NOMO-1 (cell line): ENCODE results near the gene CLIC3.

Experiments used
- DNase-seq, 2 experiments: peaks; one replicate each; lab custom pipeline; 2025; ENCODE audit not compliant: unreplicated experiment in 2 of 2; lab: John Stamatoyannopoulos, UW

Gene CLIC3

GRCh38 chr9:136969150-136969549 lies 27.2 kb downstream of the CLIC3 start:
- no peak for DNase-seq

GRCh38 chr9:136968333-136969127 lies 27.8 kb downstream of the CLIC3 start:
- DNase-seq, result no peak

GRCh38 chr9:136965771-136966484 lies 30.4 kb downstream of the CLIC3 start:
- DNase-seq, result no peak

GRCh38 chr9:136964833-136965422 lies 31.4 kb downstream of the CLIC3 start:
- DNase-seq, result no peak

GRCh38 chr9:136964171-136964689 lies 32.1 kb downstream of the CLIC3 start:
- no peak for DNase-seq

- no peak for DNase-seq
Measured at GRCh38 chr9:136963751-136964150, 32.6 kb downstream of the CLIC3 start.

- DNase-seq, result no peak
Measured at GRCh38 chr9:136963341-136963740, 33.0 kb downstream of the CLIC3 start.

GRCh38 chr9:136962701-136963248 lies 33.6 kb downstream of the CLIC3 start:
- DNase-seq, result no peak

- no peak for DNase-seq
Measured at GRCh38 chr9:136962163-136962562, 34.2 kb downstream of the CLIC3 start.

GRCh38 chr9:136961279-136962065 lies 34.9 kb downstream of the CLIC3 start:
- DNase-seq, result no peak

- no peak for DNase-seq
Measured at GRCh38 chr9:136960938-136961275, 35.5 kb downstream of the CLIC3 start.

- DNase-seq, result no peak
Measured at GRCh38 chr9:136960212-136960937, 36.0 kb downstream of the CLIC3 start.

- DNase-seq, result no peak
Measured at GRCh38 chr9:136958898-136959850, 37.2 kb downstream of the CLIC3 start.

- no peak for DNase-seq
Measured at GRCh38 chr9:136958473-136958872, 37.9 kb downstream of the CLIC3 start.

- DNase-seq, result no peak
Measured at GRCh38 chr9:136957901-136958300, 38.5 kb downstream of the CLIC3 start.

- DNase-seq, result no peak
Measured at GRCh38 chr9:136957461-136957860, 38.9 kb downstream of the CLIC3 start.

GRCh38 chr9:136956604-136957003 lies 39.8 kb downstream of the CLIC3 start:
- no peak for DNase-seq

- DNase-seq, result no peak
Measured at GRCh38 chr9:136955943-136956335, 40.4 kb downstream of the CLIC3 start.
